Parathyroid adenoma (tissue), 2 donors: ENCODE measurements around the gene ARAP2.

Experiments used
- H2AFZ ChIP-seq: fragments of 300-600 bp; sonication (generic); one replicate; pipeline ENCODE4 v1.7.0; 2017; ENCODE audit warnings: antibody characterized with exemption, mild to moderate bottlenecking
- H3K27ac ChIP-seq: fragments of 300-600 bp; sonication (generic); one replicate; pipeline ENCODE4 v1.7.0; 2017
- H3K27me3 ChIP-seq: fragments of 300-600 bp; sonication (generic); one replicate; pipeline ENCODE4 v1.7.0; 2017; ENCODE audit warnings: low read length; ENCODE audit not compliant: control insufficient read depth, insufficient read depth
- H3K36me3 ChIP-seq: fragments of 300-600 bp; sonication (generic); one replicate; pipeline ENCODE4 v1.7.0; 2017; ENCODE audit warnings: low read length; ENCODE audit not compliant: control insufficient read depth, insufficient read depth
- H3K4me1 ChIP-seq: fragments of 300-600 bp; sonication (generic); one replicate; pipeline ENCODE4 v1.7.0; 2017; ENCODE audit warnings: control low read depth
- H3K4me2 ChIP-seq: fragments of 300-600 bp; sonication (generic); one replicate; pipeline ENCODE4 v1.7.0; 2017; ENCODE audit warnings: low read length
- H3K4me3 ChIP-seq: fragments of 300-600 bp; sonication (generic); one replicate; pipeline ENCODE4 v1.7.0; 2017; ENCODE audit warnings: low read depth, low read length
- H3K79me2 ChIP-seq: fragments of 300-600 bp; sonication (generic); one replicate; pipeline ENCODE4 v1.7.0; 2017; ENCODE audit warnings: control low read depth
- H3K9ac ChIP-seq: fragments of 300-600 bp; sonication (generic); one replicate; pipeline ENCODE4 v1.7.0; 2017; ENCODE audit warnings: mild to moderate bottlenecking
- H3K9me3 ChIP-seq: fragments of 300-600 bp; sonication (generic); one replicate; pipeline ENCODE4 v1.7.0; 2017; ENCODE audit warnings: low read length; ENCODE audit not compliant: control insufficient read depth
- CTCF ChIP-seq: fragments of 300-600 bp; sonication (generic); IDR thresholded peaks from one replicate; pipeline ENCODE4 v1.7.0; 2017; ENCODE audit warnings: antibody characterized with exemption, mild to moderate bottlenecking
- donor health status: primary hyperparathyroidism.

ARAP2 gene

GRCh38 chr4:36165631-36166005 is 78.7 kb downstream of the ARAP2 start:
- Histone ChIP-seq H3K36me3 (no peaks in the 10 kb centered on the region), H3K4me2 (no peak overlapping the region)

DNA sequence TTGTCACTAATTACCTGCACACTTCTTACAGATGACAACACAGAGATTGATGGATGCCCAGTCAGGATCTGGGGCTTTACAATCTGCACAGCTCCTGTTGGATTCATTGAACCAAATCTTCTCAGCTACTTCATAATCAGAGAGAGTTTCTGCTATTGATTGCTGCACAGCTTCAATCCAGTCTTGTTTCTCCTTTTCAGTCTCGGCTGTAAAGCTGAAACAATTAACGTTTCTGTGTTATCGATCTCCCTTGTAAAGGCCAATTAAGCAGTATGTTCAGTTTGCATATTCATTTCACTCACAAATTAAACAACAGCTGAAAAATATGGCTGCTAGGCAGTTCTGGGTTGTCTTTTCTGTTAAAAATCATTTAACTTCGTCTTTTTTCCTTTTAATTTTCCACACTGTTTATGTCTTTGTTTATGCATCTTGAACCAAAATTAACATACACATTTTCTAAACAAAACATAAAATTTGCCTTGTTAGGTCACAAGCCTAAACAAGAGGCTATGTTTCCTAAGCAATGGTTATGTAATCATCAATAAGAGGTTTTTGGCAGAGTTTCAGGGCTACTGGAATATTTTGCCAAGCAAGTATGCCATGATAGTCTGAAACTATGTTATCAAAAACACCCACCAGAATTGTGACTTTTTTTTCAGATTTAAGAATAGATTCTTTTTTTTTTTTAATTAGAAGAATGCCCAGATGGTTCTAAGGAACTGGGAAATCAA is 79.2 kb downstream of the ARAP2 start:
- no peak overlapping the region for H3K9ac ChIP-seq
- no peaks in the 10 kb centered on the region for H3K9me3 ChIP-seq
- no peaks in the 10 kb centered on the region for H3K36me3 ChIP-seq
- H3K4me3 ChIP-seq: no peak overlapping the region
- no peak overlapping the region for H2AFZ ChIP-seq
- no peaks in the 10 kb centered on the region for H3K4me1 ChIP-seq
- no peaks in the 10 kb centered on the region for H3K27me3 ChIP-seq
- no peak overlapping the region for H3K27ac ChIP-seq
- TF ChIP-seq CTCF: no peak
- H3K79me2 ChIP-seq: no peaks in the 10 kb centered on the region
- no peak overlapping the region for H3K4me2 ChIP-seq

More at GRCh38 chr4:36165631-36166005, 78.7 kb downstream of the ARAP2 start:
- Histone ChIP-seq H3K9ac (no peak overlapping the region), H3K4me3 (no peak overlapping the region), H3K27me3 (no peaks in the 10 kb centered on the region), H3K79me2 (no peaks in the 10 kb centered on the region), H3K27ac (no peak overlapping the region), H3K9me3 (no peaks in the 10 kb centered on the region), H3K4me1 (no peaks in the 10 kb centered on the region), H2AFZ (no peak overlapping the region)
- no peak for TF ChIP-seq CTCF

GRCh38 chr4:36163198-36163597 is 81.1 kb downstream of the ARAP2 start:
- H3K27me3 ChIP-seq: no peaks in the 10 kb centered on the region
- no peaks in the 10 kb centered on the region for H3K36me3 ChIP-seq
- no peak for TF ChIP-seq CTCF

GRCh38 chr4:36159208-36159607 is 85.1 kb downstream of the ARAP2 start:
- Histone ChIP-seq H3K4me3 (no peak overlapping the region), H2AFZ (no peak overlapping the region), H3K9me3 (no peaks in the 10 kb centered on the region), H3K27me3 (no peaks in the 10 kb centered on the region), H3K36me3 (no peaks in the 10 kb centered on the region), H3K27ac (no peak overlapping the region), H3K4me1 (no peaks in the 10 kb centered on the region), H3K9ac (no peak overlapping the region), H3K4me2 (no peak overlapping the region), H3K79me2 (no peaks in the 10 kb centered on the region)
- no peak for TF ChIP-seq CTCF

More at GRCh38 chr4:36163198-36163597, 81.1 kb downstream of the ARAP2 start:
- Histone ChIP-seq H3K4me2 (no peak overlapping the region), H3K9me3 (no peaks in the 10 kb centered on the region), H3K79me2 (no peaks in the 10 kb centered on the region), H2AFZ (no peak overlapping the region), H3K27ac (no peak overlapping the region), H3K4me1 (no peaks in the 10 kb centered on the region), H3K9ac (no peak overlapping the region), H3K4me3 (no peak overlapping the region)

GRCh38 chr4:36152735-36153134 is 91.6 kb downstream of the ARAP2 start:
- Histone ChIP-seq H3K4me1 (no peaks in the 10 kb centered on the region), H3K27ac (no peak overlapping the region), H3K36me3 (no peaks in the 10 kb centered on the region), H3K27me3 (no peaks in the 10 kb centered on the region), H3K9me3 (no peaks in the 10 kb centered on the region), H2AFZ (no peak overlapping the region), H3K4me2 (no peak overlapping the region), H3K9ac (no peak overlapping the region), H3K79me2 (no peaks in the 10 kb centered on the region), H3K4me3 (no peak overlapping the region)
- no peak for TF ChIP-seq CTCF
